ENCODE results near the gene NPAT.

NPAT gene

GRCh38 chr11:108203075-108203474, 19.4 kb downstream of the NPAT start:
- no peak for DNase-seq (ENCODE audit: low spot score)
- in situ Hi-C loops (cut with MboI; ENCODE audit: low pct_unique_long_range_greater_than_20kb, low sequenced_read_pairs, unreplicated experiment): no loop called here
- no peak for TF ChIP-seq CTCF (IDR thresholded peaks at IDR 0.05; ENCODE audit: extremely low read depth, insufficient read depth, missing control alignments)

- no peak for TF ChIP-seq CTCF (IDR thresholded peaks at IDR 0.05; ENCODE audit: extremely low read depth, insufficient read depth, missing control alignments)
- in situ Hi-C loops (cut with MboI; ENCODE audit: low pct_unique_long_range_greater_than_20kb, low sequenced_read_pairs, unreplicated experiment): no loop called here
- peak; percentile 80 for DNase-seq (ENCODE audit: low spot score)
These were observed 22.8 kb downstream of the NPAT start for GRCh38 chr11:108199446-108200321.

- no peak for TF ChIP-seq CTCF (IDR thresholded peaks at IDR 0.05; ENCODE audit: extremely low read depth, insufficient read depth, missing control alignments)
- in situ Hi-C loops (cut with MboI; ENCODE audit: low pct_unique_long_range_greater_than_20kb, low sequenced_read_pairs, unreplicated experiment): no loop called here
- no peak for DNase-seq (ENCODE audit: low spot score)
These were observed 23.6 kb downstream of the NPAT start for GRCh38 chr11:108198833-108199232.

GRCh38 chr11:108197351-108197750, 25.1 kb downstream of the NPAT start:
- no peak for TF ChIP-seq CTCF (IDR thresholded peaks at IDR 0.05; ENCODE audit: extremely low read depth, insufficient read depth, missing control alignments)
- peak; percentile 43 for DNase-seq (ENCODE audit: low spot score)
- in situ Hi-C loops (cut with MboI; ENCODE audit: low pct_unique_long_range_greater_than_20kb, low sequenced_read_pairs, unreplicated experiment): no loop called here

- peak; percentile 52 for DNase-seq (ENCODE audit: low spot score)
- in situ Hi-C loops (cut with MboI; ENCODE audit: low pct_unique_long_range_greater_than_20kb, low sequenced_read_pairs, unreplicated experiment): no loop called here
- no peak for TF ChIP-seq CTCF (IDR thresholded peaks at IDR 0.05; ENCODE audit: extremely low read depth, insufficient read depth, missing control alignments)
These were observed 25.5 kb downstream of the NPAT start for GRCh38 chr11:108196901-108197300.

- no peak for DNase-seq (ENCODE audit: low spot score)
- in situ Hi-C loops (cut with MboI; ENCODE audit: low pct_unique_long_range_greater_than_20kb, low sequenced_read_pairs, unreplicated experiment): no loop called here
- no peak for TF ChIP-seq CTCF (IDR thresholded peaks at IDR 0.05; ENCODE audit: extremely low read depth, insufficient read depth, missing control alignments)
These were observed 28.7 kb downstream of the NPAT start for GRCh38 chr11:108193725-108194124.
